Stimulated activated naive CD8-positive, alpha-beta T cell treated with anti-CD3 and anti-CD28 coated beads, Interleukin-15, Interleukin-2, amounts not matched to agents 100 U/mL and 50 U/mL, for 24 hours (primary cell): Measurements from ENCODE around the gene PTPN7.
"Not testable (repeated sequence)": the region's sequence is repeated elsewhere in the genome, so short reads cannot be mapped to it uniquely, and the experiment has no call there.

Experiments used
- ATAC-seq: fragments of 150-1000 bp; cut with Tn5 transposase; one replicate; pipeline ENCODE4 v1.10.0; 2021
- DNase-seq: peaks from one replicate; pipeline ENCODE4 v3.0.0; 2021

PTPN7 gene

DNA sequence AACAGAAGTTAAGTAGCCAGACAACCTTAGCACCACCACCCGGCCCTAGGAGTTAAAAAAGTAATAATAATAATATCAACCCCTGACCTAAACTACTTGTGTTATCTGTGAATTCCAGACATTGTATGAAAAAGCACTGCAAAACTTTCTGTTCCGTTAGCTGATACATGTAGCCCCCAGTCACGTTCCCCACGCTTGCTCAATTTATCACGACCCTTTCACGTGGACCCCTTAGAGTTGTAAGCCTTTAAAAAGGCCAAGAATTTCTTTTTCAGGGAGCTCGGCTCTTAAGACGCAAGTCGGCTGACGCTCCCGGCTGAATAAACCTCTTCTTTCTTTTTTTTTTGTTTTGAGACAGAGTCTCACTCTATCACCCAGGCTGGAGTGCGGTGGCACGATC, 6.7 kb upstream of the PTPN7 start:
- DNase-seq, ATAC-seq: not testable (repeated sequence)

- peak; percentile 7 for ATAC-seq
- DNase-seq, result peak; percentile 34
Measured at GRCh38 chr1:202165942-202166843, 5.8 kb upstream of the PTPN7 start.

DNA sequence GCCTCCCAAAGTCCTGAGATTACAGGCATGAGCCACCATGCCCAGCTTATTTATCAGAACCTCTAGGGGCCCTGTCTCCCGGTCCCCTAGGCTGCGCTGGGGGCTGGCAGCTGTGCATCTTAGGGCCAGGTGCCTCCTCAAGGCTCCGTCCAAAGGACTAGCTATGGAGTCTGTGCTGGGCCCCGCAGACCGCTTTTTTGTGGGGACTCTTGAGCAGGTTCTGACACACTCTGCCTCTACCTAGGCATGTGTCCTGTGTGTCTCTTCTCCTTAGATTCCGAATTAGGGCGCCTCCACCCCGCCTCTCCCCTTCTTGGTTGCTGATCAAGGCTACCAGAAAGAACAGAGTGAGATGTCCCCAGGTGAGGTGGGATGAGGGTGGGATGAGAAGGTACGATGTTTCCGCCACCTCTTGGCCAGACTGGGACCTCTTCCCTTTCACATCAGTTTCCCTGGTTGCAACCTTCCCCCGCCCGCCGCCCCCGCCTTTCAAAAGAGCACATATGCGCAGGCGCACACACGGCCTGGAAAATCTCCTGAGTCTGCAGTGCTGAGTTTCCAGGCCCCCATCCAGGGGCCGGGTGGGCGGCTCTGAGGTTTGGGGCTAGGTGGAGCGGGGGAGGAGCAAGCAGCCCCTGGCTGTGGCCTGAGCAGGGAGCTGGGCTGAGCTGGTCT, 5.0 kb upstream of the PTPN7 start:
- DNase-seq (peak; percentile 81), ATAC-seq (peak; percentile 37)

GRCh38 chr1:202164271-202165037, 4.1 kb upstream of the PTPN7 start:
- ATAC-seq (peak; percentile 21), DNase-seq (peak; percentile 79)

GRCh38 chr1:202163281-202164270, 3.2 kb upstream of the PTPN7 start:
- ATAC-seq (no peak), DNase-seq (peak; percentile 37)

DNA sequence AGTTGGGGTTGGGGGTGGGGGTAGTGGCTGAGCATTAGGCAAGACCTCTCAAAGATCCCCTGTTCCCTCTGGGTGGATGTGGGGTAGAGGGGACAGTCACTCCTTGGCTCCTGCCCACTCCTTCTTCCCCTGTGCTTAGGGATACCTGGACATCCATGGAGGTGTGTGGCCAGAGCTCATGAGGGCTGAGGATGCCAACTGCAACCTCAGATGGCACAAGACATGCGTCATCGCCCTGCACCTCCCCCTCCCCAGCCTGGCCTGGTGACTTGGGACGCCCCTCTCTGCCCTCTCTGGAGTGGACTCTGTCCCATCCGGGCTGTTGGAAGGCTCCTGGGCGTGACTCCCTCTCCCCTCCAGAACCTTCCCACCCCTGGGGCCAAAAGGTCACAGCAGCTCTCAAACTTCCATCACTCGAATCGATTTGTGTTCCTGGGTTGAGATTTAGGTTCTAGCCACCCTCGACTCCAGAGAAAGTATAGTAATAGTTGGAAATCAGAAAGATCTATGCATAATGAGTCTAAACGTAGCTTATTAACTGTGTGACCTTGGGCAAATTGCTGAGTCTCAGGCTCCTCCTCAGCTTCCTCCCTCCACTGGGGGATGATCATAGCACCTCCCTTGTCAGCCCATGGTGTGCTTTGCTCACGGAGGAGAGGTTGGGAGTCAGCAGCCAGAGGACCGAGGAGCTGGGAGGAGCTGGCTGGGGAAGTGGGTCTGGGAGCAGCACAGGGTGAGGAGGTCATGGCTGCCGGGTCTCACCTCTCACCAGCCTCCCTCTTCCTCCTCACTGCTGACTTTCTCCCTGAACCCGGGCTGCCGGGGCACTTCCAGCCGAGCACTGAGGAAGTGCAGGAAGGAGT, 2.2 kb upstream of the PTPN7 start:
- peak; percentile 52 for DNase-seq

GRCh38 chr1:202162047-202162417, 1.6 kb upstream of the PTPN7 start:
- DNase-seq (peak; percentile 85), ATAC-seq (peak; percentile 35)

More for the DNA sequence above, 2.2 kb upstream of the PTPN7 start:
- ATAC-seq, result no peak

- DNase-seq, result peak; percentile 36
- ATAC-seq, result no peak
Measured at GRCh38 chr1:202161151-202162046, 997 bp upstream of the PTPN7 start.

DNA sequence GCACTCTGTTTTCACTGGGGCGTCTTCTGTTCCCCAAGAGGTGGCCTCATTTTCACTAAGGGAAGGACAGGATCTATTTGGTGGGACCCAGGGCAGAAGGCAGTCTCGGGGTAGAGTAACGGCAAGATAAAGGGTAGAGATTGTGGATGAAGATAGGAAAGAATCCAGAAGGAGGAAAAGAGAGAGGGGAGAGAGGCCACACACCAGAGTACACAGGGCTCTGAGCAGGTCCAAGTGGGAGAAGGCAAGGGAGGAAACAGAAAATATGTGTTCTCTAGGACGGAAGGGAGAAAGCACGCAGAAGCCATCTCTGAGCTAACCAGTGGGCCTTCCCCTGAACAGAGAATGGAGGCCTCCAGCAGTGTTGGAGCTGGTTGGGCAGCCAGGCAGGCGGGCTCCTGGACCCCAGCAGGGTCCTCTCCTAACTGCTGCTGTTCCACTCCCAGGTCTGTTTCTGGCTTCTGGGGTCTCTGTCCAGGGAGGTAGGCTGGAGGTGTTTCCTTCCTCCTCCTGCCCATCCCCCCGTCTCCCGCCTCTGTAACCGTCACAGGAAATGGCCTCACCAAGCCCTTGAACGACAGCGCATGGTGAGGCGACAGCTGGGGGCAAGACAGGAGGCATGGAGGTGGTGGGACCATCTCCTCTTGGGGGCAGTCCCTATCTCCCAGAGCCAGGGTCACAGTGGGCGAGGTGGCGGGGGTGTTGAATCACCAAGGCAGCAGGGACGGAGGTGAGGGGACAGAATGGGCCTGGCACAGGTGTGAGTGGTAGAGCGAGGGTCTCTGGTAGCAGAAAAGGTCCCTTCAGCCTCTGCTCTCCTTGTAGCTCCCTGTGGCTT, 649 bp downstream of the PTPN7 start:
- DNase-seq (peak; percentile 88), ATAC-seq (peak; percentile 61)

DNA sequence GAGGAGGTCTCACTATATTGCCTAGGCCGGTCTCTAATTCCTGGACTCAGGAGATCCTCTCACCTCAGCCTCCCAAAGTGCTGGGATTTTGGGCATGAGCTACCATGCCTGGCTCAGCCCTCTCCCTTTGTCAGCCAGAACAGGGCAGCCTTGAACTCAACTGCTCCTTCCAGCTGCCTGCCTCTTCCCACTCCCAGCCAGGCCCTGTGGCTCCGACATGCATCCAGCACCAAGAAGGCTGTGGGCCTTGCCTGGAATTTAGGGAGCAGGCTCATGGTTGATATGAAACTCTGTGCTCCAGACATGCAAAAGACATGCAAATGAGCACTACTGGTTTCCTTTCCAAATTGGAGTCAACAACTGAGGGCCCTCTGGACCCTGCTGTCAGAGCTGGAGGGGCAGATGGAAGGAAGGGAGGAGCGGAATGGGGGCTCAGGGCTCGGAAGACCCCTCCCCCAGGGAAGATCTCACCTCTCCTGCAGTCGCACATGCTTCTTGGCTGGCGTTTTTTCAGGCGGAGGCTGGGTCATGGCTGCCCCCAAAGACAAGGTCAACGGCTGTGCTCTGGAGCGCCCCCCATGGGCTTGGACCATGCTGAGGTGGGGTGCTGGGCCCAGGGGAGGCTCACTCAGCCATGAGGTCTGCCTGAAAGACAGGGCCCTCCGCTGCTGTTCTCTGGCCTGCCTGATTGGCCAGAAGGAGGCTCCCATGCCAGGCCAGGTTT, 1.4 kb downstream of the PTPN7 start:
- ATAC-seq (no peak), DNase-seq (peak; percentile 76)

- ATAC-seq, result no peak
- DNase-seq, result no peak
Measured at GRCh38 chr1:202157945-202158344, 2.5 kb downstream of the PTPN7 start.

DNA sequence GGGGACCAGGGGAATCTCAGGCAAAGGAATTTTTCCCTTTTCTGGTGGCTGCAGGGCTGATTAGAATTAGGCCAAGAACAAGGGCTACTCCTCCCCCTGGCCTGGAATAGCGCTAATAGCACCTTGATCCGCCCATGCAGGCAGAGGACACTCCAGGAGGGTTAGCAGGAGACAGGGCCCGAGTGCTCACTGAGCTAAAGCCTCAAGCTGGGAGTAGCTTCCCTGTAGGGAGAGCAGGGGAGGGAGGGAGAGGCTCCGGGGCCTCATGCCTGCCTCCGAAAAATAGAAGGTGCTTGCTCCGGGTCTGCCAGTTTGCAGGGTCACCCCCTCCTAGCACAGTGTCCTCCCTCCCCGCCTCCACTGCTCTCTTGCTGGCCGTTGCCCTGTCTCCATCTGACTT, 3.8 kb downstream of the PTPN7 start:
- no peak for ATAC-seq
- no peak for DNase-seq

GRCh38 chr1:202155478-202156021, 4.9 kb downstream of the PTPN7 start:
- no peak for DNase-seq
- ATAC-seq, result no peak

GRCh38 chr1:202154766-202155477, 5.5 kb downstream of the PTPN7 start:
- DNase-seq, result peak; percentile 55
- no peak for ATAC-seq

GRCh38 chr1:202154148-202154765, 6.1 kb downstream of the PTPN7 start:
- ATAC-seq, result no peak
- DNase-seq, result no peak

DNA sequence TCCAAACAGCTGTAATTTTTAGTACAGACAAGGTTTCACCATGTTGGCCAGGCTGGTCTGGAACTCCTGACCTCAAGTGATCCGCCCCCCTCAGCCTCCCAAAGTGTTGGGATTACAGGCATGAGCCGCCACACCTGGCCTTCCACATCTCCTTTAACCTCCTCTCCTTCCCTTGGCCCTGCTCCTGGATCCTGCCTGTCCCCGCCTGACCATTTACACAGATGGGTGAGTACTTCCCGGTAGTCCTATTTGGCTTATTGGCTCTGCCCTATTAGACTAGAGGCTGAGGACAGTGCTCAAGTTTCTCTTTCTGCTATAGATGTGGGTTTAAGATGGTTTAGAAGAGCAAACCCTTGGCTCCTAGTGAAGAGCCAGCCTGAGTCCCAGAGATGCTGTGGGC, 7.1 kb downstream of the PTPN7 start:
- ATAC-seq (no peak), DNase-seq (no peak)
